Left lobe of liver (tissue), 2 donors: Measurements from ENCODE around the gene STK32C. TPM values are rescaled to one million over a fixed set of nuclear protein-coding genes. Genes with fewer than 3 reads are reported as not detected.
"Not testable (repeated sequence)": the region's sequence is repeated elsewhere in the genome, so short reads cannot be mapped to it uniquely, and the experiment has no call there.

Experiments
- ATAC-seq: fragments of 200-7000 bp; cut with Tn5 transposase; one replicate; pipeline ENCODE4 v1.9.1; 2020; ENCODE audit warnings: mild to moderate bottlenecking, moderate library complexity
- DNase-seq: peaks from one replicate; pipeline ENCODE4 v3.0.0-alpha.2; 2020; ENCODE audit warnings: low spot score
- total RNA-seq: library from RNA; stranded (reverse); gene quantifications from one replicate; pipeline ENCODE4 v1.2.1, GENCODE V29; 2021
- donor health status: DM: no; HTN: no; CAD: no; lungs with moderate emphysema.
- donor health status: DM: no; HTN: yes; CAD: no.

The STK32C gene
- total RNA-seq, 1 donor from 2014 or later: 3.3 TPM

DNA sequence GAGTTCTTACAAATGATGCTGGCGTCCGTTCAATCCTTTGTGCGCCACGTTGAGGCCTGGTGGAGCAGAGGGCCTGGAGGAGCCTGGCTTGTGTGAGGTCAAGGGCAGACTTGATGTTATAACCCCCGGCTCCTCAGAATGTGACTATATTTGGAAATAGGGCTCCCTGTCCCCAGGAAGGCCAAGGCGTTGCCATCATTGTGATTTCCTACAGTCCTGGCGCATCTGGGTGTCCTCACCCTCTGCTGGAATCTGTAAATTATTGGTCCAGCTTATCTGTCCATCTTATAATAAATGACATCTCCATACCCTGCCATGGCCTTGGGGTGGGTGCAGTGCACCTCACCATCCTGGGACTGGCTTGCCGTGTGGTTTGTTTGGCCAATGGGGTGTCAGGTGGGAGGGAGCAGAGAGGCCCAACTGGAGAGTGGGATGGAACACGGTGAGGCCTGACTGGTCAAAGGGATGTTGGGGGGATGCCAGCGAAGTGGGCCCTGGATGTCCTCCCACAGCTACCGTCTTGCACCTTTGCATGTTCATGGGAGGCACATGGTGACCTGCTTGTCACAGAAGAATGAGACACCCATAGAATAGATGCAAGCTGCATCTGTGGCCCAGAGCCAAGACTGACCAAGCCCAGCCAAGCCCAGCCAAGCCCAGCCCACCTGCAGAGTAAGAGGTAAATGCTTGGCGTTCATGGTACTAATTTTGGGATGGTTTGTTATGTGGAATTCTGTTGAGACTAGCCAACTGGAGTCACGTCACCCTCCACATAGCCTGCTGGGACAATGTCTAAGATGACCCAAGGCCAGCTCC, 13.1 kb upstream of the STK32C start:
- no peak for DNase-seq
- no peak for ATAC-seq

GRCh38 chr10:132319853-132320653, 12.3 kb upstream of the STK32C start:
- DNase-seq (no peak), ATAC-seq (peak; percentile 55)

DNA sequence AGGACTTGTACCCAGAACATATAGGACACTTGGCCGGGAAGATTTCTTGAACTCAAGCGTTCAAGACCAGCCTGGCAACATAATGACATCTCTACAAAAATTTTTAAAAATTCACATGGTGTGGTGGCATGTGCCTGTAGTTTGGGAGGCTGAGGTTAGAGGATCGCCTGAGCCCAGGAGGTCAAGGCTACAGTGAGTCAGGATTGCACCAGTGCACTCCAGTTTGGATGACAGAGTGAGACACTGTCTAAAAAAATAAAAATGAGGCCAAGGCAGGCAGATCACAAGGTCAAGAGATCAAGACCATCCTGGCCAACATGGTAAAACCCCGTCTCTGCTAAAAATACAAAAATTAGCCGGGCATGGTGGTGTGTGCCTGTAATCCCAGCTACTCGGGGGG, 9.7 kb upstream of the STK32C start:
- not testable (repeated sequence) for ATAC-seq, DNase-seq

GRCh38 chr10:132316133-132316532, 8.4 kb upstream of the STK32C start:
- no peak for DNase-seq
- ATAC-seq: no peak

- not testable (repeated sequence) for ATAC-seq, DNase-seq
Measured at GRCh38 chr10:132314881-132315280, 7.1 kb upstream of the STK32C start.

- ATAC-seq: no peak
Measured at GRCh38 chr10:132314336-132314735, 6.6 kb upstream of the STK32C start.

GRCh38 chr10:132313865-132314264, 6.1 kb upstream of the STK32C start:
- ATAC-seq (no peak), DNase-seq (no peak)

More at GRCh38 chr10:132314336-132314735, 6.6 kb upstream of the STK32C start:
- DNase-seq: no peak

DNA sequence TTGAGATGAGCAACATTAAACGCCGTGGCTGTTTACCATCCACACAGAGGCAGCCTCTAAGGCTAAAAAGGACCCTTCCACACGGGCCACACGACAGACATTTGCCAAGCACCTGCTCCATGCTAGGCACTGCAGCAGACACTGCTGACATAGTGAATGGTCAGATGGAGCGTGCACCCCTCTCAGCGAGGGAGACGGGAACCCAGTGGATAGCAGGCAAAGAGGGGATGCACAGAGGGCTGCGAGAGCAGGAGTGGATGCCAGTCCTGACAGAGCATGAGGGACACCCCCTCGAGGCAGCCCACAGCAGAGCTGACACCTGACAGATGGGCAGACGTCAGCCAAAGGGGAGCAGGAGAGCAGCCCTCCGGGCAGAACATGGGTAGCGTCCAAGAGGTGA, 5.6 kb upstream of the STK32C start:
- ATAC-seq (no peak), DNase-seq (no peak)

DNA sequence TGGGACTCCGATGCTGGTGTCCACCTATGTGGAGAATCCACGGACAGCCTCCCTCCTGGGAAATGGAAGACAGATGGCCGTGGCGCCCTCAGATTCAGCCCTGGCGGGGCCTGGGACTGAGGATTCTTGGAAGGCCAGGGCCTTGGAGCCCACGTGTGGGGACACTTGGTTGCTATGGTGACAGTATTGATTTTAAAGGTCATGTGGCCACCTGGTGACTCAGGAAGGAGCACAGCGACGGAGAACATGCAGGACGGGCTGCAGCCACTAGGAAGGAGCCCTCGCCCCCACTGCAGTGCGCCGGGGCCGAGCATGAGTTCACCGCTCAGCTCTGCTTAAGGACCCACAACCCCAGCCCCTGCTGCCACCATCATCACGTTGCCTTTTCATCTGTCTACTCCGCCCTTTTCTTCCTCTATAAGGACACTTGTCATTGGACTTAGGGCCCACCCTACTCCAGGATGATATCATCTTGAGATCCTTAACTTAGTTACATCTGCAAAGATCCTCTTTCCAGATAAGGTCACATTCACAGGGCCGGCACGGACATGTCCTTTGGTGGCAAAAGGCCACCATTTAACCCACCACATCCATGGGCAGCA, 3.7 kb upstream of the STK32C start:
- ATAC-seq (no peak), DNase-seq (no peak)

DNA sequence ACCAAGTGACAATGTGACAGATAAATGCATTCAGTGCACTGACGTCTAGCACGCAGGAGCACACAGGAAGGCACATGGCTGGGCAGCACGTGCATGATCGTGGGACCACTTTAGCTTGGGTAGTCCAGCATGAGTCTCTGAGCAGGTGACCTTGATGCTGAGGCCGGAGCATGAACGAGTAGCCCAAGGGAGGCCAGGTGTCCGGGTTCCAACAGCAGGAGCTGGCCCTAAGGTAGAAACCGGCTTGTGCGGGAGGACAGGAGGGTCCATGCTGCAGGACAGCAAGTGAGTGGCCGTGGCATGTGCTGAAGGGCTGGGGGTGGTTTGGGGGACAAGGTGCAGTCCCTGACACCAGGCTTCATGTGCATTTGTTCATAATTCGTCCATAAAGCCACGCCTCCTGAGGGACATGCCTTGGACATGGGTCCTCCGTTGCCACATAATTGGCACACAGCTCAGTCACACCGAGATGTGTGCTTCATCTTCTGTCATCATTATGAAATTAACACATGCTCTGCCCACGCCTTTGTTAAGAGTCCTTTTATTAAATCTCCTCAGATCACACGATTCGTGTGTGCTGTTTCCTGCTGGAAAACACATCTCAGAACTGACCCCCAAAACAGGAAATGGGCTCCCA, 3.1 kb upstream of the STK32C start:
- no peak for DNase-seq
- ATAC-seq: no peak

- DNase-seq: no peak
- no peak for ATAC-seq
Measured at GRCh38 chr10:132309879-132310591, 2.3 kb upstream of the STK32C start.

DNA sequence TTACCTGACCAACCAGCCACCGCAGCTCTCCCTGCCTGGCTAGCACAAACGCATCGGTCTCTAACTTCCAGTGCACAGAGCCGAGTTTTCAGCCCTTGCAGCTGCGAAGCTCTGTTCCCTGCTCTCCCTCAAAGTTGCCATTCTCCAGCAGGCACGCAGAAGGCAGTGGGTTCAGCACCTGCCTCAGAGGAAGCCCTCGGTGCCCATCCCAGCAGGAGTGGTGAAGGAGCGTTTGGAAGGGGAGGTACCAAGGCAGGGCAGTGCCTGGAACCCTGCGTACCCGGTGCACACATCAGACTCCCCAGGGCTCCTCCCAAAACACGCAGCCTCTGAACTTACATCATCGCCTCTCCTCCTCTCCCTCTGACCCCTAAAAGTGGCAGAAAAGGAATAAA, 1.7 kb upstream of the STK32C start:
- DNase-seq: no peak
- ATAC-seq: no peak

DNA sequence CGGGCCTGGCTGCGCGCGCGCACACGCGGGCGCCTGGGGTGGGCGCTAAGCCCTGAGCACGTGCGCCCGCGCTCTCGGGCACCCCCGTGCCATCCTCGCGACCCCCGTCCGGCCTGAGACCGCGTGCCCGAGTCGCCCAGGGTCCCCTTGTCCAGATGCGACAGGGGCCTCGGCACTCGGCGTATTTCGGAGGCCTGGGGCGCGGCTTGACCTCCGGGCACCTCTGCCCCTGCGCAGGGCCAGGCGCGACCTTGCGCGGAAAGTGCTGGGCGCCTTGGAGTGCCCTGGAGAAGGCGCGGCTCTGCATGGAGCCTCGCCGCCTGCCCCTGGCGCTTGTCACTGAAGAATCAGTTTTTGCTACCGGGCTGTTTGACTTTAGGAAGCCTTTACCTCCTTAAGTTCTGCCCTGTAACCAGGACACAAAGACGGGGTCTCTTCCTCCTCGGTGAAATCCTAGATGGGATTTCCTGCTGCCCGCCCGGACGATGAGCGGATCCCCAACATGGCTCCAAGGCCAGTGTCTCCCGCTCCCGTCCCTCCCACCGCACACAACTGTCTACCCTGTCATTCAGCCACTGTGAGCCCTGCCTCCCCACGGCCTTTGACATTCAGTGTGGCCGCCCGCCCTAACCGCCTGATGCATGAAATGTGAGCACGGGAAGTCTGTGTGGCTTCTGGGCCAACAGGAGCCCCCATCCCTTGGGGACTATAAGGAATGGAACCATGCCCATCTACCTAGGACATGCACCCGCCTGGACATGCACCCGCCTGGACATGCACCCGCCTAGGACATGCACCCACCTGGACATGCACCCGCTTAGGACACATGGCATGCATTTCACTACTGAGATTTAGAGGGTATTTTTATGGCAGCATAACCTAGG, 1.1 kb upstream of the STK32C start:
- ATAC-seq (no peak), DNase-seq (no peak)

GRCh38 chr10:132306864-132307751, 642 bp downstream of the STK32C start:
- ATAC-seq (peak; percentile 11), DNase-seq (no peak)

DNA sequence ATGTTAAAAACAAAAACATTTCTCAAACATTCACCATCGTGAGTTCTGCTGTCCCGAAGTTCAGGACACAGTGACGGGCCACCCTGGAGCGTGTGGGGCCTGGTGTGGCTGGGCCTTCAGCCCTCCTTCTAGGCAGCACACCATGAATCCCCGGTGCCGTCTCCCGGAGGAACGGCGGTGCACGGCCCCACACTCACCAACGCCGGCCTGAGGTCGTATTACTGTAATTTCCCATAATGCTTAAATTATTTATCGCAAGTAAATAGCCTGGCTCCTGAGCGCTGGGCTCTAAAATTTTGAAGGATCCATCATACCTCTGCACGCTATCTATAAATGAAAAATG, 1.4 kb downstream of the STK32C start:
- DNase-seq: no peak
- no peak for ATAC-seq

DNA sequence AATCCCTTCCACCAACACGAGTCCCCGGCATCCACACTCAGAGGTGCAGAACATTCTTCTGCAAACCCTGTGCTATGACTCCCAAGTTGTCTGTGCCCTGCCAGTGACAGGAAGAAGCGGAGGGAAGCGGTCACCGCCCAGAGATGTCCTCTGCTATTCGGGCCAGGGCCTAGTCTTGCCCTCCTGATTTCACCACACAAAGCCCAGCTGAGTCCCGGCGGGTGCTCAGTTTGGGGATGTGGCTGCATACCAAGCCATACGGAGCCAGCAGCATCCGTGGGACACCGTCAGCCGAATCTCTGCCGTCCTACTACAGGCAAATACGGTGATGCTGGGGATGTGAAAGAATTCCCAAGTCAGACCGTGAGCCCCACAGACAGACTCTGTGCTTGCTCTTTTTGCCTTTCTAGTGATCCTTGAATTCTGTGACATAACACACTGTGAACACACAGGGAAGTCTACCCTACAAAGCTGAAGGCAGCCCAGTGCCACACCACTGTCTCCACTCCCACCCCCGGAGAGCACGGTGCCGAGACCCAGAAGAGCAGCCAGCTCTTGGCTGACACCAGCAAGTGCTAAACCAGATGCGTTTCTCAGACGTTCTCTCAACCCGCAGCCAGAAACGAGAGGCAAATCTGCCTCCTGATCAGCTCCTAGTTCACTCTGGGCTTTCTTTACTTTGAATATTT, 2.0 kb downstream of the STK32C start:
- ATAC-seq (no peak), DNase-seq (no peak)

- ATAC-seq: no peak
- DNase-seq: no peak
Measured at GRCh38 chr10:132304756-132305509, 2.8 kb downstream of the STK32C start.
